ENCODE results near the gene CT45A6.
"Not testable (repeated sequence)": the region's sequence is repeated elsewhere in the genome, so short reads cannot be mapped to it uniquely, and the experiment has no call there.

The CT45A6 gene, protein sequence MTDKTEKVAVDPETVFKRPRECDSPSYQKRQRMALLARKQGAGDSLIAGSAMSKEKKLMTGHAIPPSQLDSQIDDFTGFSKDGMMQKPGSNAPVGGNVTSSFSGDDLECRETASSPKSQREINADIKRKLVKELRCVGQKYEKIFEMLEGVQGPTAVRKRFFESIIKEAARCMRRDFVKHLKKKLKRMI
- 0 reads per million in 9 experiments for total RNA-seq

DNA sequence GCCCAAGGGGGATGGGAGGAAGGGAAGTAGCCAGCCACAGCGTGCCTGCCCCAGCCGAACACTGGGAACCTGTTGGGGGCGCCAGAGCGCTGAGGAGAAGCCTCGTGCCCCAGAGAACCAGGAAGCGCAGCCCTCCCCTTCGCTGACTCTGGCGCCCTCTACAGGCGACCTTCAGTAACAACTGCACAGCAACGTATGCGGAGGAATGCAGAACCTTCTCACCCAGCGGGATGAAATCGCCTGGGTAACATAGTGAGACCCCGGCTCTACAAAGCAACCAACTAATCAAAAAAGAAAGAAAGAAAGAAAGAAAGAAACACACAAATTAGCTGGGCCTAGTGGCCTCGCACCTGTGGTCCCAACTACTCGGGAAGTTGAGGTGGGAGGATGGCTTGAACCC is at the start of gene CT45A6:
Gene CT45A6 (minus strand): TSS at position 101 of the 400 bp plus-strand sequence. CDS start 3,794 bp downstream, outside the sequence.
- not testable (repeated sequence) for H3K4me1 Mint-ChIP-seq (ENCODE audit: low read depth in 2 of 2); H3K4me3 Mint-ChIP-seq; H3K27me3 Mint-ChIP-seq; DNase-seq; H3K9me3 Mint-ChIP-seq; H3K27ac Mint-ChIP-seq; ATAC-seq (replicated peaks); H3K36me3 Mint-ChIP-seq (ENCODE audit: insufficient read depth)

DNA sequence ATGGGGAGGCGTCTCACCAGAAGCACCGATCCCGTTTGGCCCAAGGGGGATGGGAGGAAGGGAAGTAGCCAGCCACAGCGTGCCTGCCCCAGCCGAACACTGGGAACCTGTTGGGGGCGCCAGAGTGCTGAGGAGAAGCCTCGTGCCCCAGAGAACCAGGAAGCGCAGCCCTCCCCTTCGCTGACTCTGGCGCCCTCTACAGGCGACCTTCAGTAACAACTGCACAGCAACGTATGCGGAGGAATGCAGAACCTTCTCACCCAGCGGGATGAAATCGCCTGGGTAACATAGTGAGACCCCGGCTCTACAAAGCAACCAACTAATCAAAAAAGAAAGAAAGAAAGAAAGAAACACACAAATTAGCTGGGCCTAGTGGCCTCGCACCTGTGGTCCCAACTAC is 34.6 kb upstream of the CT45A6 start, which contains the start of gene CT45A7:
Gene CT45A7 (minus strand): TSS at position 101 of the 400 bp plus-strand sequence. CDS start 3,747 bp downstream, outside the sequence.
- not testable (repeated sequence) for H3K36me3 Mint-ChIP-seq (ENCODE audit: insufficient read depth); H3K27ac Mint-ChIP-seq; H3K27me3 Mint-ChIP-seq; H3K9me3 Mint-ChIP-seq; DNase-seq; H3K4me3 Mint-ChIP-seq; ATAC-seq (replicated peaks); H3K4me1 Mint-ChIP-seq (ENCODE audit: low read depth in 2 of 2)

DNA sequence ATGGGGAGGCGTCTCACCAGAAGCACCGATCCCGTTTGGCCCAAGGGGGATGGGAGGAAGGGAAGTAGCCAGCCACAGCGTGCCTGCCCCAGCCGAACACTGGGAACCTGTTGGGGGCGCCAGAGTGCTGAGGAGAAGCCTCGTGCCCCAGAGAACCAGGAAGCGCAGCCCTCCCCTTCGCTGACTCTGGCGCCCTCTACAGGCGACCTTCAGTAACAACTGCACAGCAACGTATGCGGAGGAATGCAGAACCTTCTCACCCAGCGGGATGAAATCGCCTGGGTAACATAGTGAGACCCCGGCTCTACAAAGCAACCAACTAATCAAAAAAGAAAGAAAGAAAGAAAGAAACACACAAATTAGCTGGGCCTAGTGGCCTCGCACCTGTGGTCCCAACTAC is 17.3 kb upstream of the CT45A6 start, which contains the start of gene CT45A2:
Gene CT45A2 (minus strand): TSS at position 101 of the 400 bp plus-strand sequence. CDS start 3,747 bp downstream, outside the sequence.
- H3K36me3 Mint-ChIP-seq (ENCODE audit: insufficient read depth); H3K4me1 Mint-ChIP-seq (ENCODE audit: low read depth in 2 of 2); H3K4me3 Mint-ChIP-seq; DNase-seq; H3K9me3 Mint-ChIP-seq; ATAC-seq (replicated peaks); H3K27ac Mint-ChIP-seq; H3K27me3 Mint-ChIP-seq: not testable (repeated sequence)

DNA sequence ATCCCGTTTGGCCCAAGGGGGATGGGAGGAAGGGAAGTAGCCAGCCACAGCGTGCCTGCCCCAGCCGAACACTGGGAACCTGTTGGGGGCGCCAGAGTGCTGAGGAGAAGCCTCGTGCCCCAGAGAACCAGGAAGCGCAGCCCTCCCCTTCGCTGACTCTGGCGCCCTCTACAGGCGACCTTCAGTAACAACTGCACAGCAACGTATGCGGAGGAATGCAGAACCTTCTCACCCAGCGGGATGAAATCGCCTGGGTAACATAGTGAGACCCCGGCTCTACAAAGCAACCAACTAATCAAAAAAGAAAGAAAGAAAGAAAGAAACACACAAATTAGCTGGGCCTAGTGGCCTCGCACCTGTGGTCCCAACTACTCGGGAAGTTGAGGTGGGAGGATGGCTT is 17.2 kb downstream of the CT45A6 start, which contains the start of gene CT45A5:
Gene CT45A5 (minus strand): TSS at position 101 of the 400 bp plus-strand sequence. CDS start 3,774 bp downstream, outside the sequence.
- not testable (repeated sequence) for H3K4me1 Mint-ChIP-seq (ENCODE audit: low read depth in 2 of 2); H3K27me3 Mint-ChIP-seq; H3K4me3 Mint-ChIP-seq; H3K27ac Mint-ChIP-seq; ATAC-seq (replicated peaks); H3K9me3 Mint-ChIP-seq; DNase-seq; H3K36me3 Mint-ChIP-seq (ENCODE audit: insufficient read depth)

DNA sequence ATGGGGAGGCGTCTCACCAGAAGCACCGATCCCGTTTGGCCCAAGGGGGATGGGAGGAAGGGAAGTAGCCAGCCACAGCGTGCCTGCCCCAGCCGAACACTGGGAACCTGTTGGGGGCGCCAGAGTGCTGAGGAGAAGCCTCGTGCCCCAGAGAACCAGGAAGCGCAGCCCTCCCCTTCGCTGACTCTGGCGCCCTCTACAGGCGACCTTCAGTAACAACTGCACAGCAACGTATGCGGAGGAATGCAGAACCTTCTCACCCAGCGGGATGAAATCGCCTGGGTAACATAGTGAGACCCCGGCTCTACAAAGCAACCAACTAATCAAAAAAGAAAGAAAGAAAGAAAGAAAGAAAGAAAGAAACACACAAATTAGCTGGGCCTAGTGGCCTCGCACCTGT is 34.5 kb downstream of the CT45A6 start, which contains the start of gene CT45A3:
Gene CT45A3 (minus strand): TSS at position 101 of the 400 bp plus-strand sequence. CDS start 3,747 bp downstream, outside the sequence.
- not testable (repeated sequence) for H3K27ac Mint-ChIP-seq; H3K4me3 Mint-ChIP-seq; H3K36me3 Mint-ChIP-seq (ENCODE audit: insufficient read depth); H3K27me3 Mint-ChIP-seq; ATAC-seq (replicated peaks); H3K4me1 Mint-ChIP-seq (ENCODE audit: low read depth in 2 of 2); H3K9me3 Mint-ChIP-seq; DNase-seq

DNA sequence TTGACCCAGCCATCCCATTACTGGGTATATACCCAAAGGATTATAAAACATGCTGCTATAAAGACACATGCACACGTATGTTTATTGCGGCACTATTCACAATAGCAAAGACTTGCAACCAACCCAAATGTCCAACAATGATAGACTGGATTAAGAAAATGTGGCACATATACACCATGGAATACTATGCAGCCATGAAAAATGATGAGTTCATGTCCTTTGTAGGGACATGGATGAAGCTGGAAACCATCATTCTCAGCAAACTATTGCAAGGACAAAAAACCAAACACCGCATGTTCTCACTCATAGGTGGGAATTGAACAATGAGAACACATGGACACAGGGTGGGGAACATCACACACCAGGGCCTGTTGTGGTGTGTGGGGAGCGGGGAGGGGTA is 57.8 kb downstream of the CT45A6 start:
- not testable (repeated sequence) for H3K4me1 Mint-ChIP-seq (ENCODE audit: low read depth in 2 of 2); H3K27ac Mint-ChIP-seq; H3K4me3 Mint-ChIP-seq; H3K27me3 Mint-ChIP-seq; DNase-seq; H3K9me3 Mint-ChIP-seq; ATAC-seq (replicated peaks); H3K36me3 Mint-ChIP-seq (ENCODE audit: insufficient read depth)

Measured in effector memory CD8-positive, alpha-beta T cell (primary cell).